HG02588 (cell line): ENCODE measurements around the gene USP12.
"Not testable (repeated sequence)": the region's sequence is repeated elsewhere in the genome, so short reads cannot be mapped to it uniquely, and the experiment has no call there.

ENCODE experiments used
- ATAC-seq: cut with Tn5 transposase; IDR thresholded peaks from one replicate; pipeline ENCODE4 v1.9.1; 2021; ENCODE audit warnings: mild to moderate bottlenecking, moderate library complexity; ENCODE audit not compliant: unreplicated experiment

USP12 gene

DNA sequence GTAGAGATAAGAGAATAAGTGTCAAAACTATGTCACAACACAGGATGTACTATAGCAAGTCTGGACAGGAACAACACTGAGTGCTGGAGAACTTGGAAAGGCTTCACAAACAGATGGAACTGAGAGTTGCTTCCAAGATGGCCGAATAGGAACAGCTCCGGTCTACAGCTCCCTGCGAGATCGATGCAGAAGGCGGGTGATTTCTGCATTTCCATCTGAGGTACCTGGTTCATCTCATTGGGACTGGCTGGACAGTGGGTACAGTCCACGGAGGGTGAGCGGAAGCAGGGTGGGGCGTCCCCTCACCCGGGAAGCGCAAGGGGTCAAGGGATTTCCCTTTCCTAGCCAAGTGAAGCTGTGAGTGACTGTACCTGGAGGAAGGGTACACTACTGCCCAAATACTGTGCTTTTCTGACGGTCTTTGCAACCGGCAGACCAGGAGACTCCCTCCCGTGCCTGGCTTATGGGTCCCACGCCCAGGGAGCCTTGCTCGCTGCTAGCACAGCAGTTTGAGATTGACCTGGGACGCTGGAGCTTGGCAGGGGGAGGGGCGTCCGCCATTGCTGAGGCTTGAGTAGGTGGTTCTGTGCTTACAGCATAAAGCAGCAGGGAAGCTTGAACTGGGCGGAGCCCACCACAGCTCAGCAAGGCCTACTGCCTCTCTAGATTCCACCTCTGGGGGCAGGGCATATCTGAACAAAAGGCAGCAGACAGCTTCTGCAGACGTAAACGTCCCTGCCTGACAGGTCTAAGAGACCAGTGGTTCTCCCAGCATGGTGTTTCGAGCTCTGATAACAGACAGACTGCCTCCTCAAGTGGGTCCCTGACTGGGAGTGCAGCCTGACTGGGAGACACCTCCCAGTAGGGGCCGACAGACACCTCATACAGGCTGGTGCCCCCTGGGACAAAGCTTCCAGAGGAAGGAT is 46.0 kb downstream of the USP12 start:
- no peak for ATAC-seq

- no peak for ATAC-seq
Observed at GRCh38 chr13:27124571-27124970, 47.0 kb downstream of the USP12 start.

DNA sequence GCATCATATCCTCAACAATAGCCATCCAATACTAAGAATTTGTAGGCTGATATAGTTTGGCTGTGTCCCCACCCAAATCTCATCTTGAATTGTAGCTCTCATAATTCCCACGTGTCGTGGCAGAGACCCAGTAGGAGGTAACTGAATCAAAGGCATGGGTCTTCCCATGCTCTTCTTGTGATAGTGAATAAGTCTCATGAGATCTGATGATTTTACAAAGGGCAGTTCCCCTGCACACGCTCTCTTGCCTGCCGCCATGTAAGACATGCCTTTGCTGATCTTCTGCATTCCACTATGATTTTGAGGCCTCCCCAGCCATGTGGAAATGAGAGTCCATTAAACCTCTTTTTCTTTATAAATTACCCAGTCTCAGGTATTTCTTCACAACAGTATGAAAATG is 48.2 kb downstream of the USP12 start:
- ATAC-seq = not testable (repeated sequence)

- no peak for ATAC-seq
Observed at GRCh38 chr13:27122036-27122435, 49.6 kb downstream of the USP12 start.

- ATAC-seq = no peak
Observed at GRCh38 chr13:27120811-27121210, 50.8 kb downstream of the USP12 start.

DNA sequence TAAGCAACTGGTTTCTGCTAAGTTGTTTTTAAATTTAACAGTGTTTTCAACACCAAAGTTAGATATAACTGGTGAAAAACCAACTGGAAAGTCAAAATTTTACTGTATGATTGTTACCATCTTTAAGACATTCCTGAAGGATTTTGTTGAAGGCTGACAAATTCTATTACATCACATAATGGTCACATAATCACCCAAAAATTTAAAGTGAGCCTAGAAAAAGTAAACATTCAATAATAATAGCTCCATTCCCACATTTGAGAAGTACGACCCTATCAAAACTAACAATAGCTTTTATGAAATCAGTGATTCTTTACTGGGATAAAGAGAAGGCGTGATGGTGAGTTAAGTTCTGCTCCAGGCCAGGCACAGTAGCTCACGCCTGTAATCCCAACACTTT is 51.6 kb downstream of the USP12 start:
- ATAC-seq = no peak

- no peak for ATAC-seq
Observed at GRCh38 chr13:27118428-27119054, 53.1 kb downstream of the USP12 start.

GRCh38 chr13:27117952-27118351 is 53.7 kb downstream of the USP12 start:
- ATAC-seq = no peak

- no peak for ATAC-seq
Observed at GRCh38 chr13:27117158-27117557, 54.5 kb downstream of the USP12 start.

DNA sequence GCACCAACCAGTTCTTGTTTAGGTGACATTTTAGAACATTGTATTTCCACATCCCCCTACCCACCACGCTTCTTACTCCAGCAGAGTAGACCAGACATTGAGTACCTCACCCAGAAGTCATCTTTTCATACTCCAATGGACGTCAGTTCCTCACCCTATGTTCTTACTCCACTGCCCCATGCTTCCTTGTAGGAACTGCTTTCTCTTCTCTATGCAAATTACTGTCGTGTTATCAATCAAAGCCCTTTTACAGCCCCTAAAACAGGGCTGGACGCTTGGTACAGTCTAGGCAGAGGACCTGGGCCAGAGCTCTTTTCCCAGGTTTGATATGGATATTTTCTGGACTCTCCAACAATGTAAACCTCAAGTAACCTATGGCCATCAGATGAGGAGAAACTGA is 58.2 kb downstream of the USP12 start:
- ATAC-seq = no peak

DNA sequence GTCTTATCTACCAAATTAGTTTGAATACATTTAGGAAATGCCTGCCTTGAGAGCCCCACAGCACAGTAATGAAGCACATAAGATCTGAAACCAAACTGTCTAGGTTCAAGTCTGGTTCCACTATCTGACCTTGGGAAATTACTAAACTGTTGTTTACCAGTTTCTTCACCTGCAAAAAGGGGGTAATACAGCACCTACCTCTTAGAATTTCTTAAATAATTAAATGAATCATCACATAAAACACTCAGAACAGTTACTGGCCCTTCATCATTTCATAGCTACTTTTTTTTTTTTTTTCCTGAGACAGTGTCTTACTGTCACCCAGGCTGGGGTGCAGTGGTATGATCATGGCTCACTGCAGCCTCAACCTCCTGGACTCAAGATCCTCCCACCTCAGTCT is 59.6 kb downstream of the USP12 start:
- no peak for ATAC-seq

DNA sequence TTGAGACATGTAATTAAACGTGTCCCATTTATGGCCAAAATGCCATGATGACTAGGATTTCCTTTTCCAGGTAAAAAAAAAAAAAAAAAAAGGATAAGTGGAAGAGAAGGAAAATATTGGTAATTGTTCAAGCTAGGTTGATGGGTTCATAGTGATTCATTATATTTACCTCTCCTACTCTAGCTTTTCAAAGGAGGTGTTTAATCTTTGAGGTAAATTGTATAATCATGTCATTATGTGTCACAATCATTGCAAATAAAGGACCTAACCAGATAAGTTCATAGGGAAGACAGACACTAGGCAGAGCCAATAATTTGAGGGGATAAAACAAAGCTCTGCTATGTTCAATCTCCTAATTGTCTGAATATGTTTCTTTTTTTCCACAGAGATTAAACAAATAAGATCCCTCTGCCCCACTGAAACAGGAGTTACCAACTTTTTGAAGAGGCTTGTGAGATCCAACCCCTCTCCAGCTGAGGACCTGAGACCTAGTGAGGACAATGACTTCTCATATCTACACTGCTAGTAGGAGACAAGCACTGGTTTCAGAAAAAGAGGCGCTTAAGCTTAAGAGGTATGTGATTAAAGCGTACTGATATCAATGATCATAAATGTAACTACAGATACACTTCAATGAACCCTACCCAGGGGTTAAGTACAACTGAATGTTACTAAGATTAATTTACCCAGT is 61.4 kb downstream of the USP12 start:
- no peak for ATAC-seq

DNA sequence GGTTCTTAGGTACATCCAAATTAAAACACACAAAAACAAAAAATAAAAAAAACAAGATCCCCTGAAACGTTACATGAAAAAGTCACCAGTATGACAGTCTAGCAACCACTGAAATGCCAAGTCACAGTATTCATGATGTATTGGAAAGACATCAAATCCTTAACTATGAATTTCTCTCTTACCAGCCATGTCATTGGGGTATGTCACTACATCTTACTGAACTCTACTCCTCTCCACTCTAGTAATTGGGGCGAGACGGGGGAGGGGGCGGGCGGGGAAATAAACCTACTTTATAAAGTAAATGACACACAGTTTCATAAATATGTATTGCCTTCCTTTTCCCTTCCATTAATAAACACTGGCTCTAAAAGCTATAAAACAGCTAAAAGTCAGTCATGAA is 65.5 kb downstream of the USP12 start:
- ATAC-seq = no peak

GRCh38 chr13:27104606-27105005 is 67.0 kb downstream of the USP12 start:
- no peak for ATAC-seq

DNA sequence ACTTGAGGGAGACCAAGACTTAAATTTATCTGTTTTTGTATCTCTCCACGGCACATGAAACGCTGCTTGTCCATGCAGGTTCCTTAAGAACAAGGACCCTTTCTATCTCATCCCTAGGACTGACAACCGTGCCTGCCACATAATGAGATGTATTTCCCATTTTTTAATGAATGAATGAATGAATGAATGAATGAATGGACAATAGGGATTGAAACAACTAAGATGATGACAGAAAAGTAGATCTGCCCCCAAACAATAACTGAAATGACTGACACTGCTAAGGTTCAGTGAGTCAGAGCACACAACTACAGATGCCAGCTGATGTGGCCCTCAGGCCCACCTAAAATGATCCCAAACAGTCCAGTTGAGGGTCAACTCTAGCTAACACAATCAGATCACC is 69.8 kb downstream of the USP12 start:
- ATAC-seq = no peak

GRCh38 chr13:27101289-27101688 is 70.3 kb downstream of the USP12 start:
- ATAC-seq = no peak

- no peak for ATAC-seq
Observed at GRCh38 chr13:27097691-27098090, 73.9 kb downstream of the USP12 start.

DNA sequence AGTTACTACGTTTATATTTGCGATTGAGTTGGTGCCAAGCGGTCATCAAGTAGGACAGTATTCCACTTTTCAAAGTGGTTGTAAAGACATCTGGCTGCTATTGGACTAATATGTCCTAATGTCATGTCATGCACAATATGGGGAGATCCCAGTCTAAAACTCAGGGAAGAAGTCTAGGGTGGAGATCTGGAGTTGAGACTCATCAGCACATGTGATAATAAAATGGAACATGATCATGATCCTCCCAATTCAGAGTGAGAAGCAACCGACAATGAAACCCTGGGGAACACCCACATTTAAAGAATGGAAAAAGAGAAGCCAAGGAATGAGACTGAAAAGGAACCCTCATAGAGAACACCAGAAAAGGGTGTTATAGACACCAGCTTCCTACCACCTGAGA is 80.2 kb downstream of the USP12 start:
- ATAC-seq = no peak

GRCh38 chr13:27088619-27089018 is 83.0 kb downstream of the USP12 start:
- no peak for ATAC-seq

GRCh38 chr13:27086599-27087265 is 84.9 kb downstream of the USP12 start:
- no peak for ATAC-seq

DNA sequence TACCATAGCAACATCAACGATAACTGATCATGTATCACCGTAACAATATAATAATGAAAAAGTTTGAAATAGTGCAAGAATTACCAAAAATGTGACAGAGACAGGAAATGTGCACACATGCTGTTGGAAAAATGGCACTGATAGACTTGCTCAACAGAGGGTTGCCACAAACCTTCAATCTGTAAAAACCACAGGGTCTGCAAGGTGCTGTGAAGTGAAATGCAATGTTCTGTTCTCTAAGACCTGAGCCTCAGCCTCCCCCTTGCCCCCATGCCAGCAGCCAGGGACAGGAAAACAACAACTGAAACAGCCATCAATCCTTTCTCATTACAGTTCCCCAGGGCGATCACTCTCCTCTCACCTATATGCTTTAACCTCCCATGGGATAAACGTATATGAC is 88.4 kb downstream of the USP12 start:
- ATAC-seq = no peak
